Medulla oblongata (tissue), 1 donor: ENCODE data around the gene CRYL1.

Experiments used
- DNase-seq: peaks from one replicate; pipeline ENCODE4 v3.0.0-alpha.2; 2015; ENCODE audit errors: extremely low spot score

Gene CRYL1

GRCh38 chr13:20494656-20495055 lies 31.0 kb downstream of the CRYL1 start:
- DNase-seq: no peak

- DNase-seq: no peak
Measured at GRCh38 chr13:20492641-20493040, 33.0 kb downstream of the CRYL1 start.

GRCh38 chr13:20491926-20492435 lies 33.7 kb downstream of the CRYL1 start:
- DNase-seq: no peak

DNA sequence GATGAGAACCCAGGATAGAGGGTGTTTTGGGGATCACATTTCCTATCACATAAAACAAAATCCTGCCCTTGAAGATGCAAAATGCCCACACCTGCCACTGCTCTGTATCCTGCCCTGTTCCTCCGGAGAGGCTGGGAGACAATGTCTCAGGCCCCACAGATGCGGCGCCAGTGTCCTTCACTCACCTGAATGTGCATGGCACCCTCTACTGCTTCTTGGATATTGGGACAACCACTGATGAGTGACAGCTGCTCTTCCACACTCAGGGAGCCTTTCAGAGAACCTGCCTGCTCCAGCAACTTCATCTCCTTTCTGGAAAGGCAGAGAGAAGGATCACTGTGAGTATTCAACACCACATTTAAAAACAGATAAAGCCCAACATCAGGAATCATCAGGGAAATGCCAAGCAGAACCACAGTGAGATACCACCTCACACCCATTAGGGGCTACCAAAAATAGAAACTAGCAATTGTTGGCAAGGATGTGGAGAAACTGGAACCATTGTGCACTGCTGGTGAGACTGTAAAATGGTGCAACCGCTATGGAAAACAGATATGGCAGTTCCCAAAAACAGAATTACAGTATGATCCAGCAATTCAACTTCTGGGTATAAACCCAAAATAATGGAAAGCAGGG lies 36.4 kb downstream of the CRYL1 start:
- no peak for DNase-seq

DNA sequence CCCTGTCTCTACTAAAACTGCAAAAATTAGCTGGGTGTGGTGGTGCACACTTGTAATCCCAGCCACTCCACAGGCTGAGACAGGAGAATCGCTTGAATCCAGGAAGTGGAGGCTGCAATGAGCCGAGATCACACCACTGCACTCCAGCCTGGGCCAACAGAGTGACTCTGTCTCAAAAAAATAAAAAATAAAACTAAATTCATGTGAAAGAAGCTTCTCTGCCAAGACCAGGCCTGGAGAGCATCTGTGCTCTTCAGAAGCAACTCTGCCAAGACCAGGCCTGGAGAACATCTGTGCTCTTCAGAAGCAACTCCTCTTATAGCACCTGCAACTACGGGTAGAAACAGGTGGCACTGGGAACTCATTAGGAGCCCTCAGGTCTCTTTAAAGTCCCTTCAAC lies 37.7 kb downstream of the CRYL1 start:
- no peak for DNase-seq

GRCh38 chr13:20482787-20483186 lies 42.9 kb downstream of the CRYL1 start:
- DNase-seq: no peak

- no peak for DNase-seq
Measured at GRCh38 chr13:20482275-20482761, 43.3 kb downstream of the CRYL1 start.

GRCh38 chr13:20477394-20477793 lies 48.3 kb downstream of the CRYL1 start:
- DNase-seq: no peak

DNA sequence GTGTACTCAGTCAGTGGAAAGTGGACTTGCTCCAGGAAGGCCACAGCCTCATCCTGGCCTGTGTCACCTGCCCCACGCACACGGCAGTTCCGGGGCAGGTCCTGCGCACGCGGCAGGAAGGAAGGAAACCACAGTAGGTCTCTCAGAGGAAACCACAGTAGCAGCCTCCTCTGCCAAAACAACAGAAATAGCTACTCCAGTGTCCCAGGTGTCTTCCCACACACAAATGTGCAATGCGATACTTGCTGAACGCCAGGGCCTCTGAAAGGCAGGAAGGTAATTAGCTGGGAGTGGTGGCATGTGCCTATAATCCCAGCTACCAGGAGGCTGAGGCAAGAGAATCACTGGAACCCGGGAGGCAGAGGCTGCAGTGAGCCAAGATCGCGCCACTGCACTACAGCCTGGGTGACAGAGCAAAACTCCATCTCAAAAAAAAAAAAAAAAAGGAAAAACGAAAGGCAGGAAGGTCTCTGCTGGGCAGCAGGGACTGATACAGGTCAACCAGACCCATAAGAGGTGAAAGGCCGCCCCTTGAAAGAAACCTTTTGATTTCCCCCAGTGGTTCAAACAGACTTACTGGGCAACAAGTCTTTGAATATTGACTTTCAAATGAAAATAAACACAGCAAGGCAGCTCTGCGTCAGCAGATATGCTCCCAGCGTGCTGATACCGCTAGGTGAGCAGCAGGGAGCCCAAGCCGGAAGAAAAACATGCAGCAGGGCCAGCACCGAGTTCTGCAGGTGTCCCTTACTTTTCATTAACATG lies 49.5 kb downstream of the CRYL1 start:
- no peak for DNase-seq

DNA sequence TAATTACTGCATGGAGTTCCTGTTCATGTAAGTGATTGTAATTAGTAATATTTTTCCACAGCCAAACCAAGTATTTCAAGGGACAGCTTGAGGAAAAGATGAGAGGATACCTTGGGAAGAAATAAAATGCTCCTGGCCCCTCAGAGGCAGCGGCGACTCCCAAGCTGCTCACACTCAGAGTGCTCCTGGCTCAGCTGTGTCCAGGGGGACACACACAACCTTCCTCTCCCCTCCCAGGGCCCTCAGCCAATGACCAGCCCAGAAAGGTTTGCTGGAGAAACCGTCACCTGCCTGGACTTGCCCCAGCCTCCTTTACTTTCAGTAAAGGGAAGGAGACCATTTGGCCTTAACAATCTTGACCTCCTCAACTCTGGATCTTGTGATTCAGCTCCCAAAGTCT lies 51.1 kb downstream of the CRYL1 start:
- no peak for DNase-seq

DNA sequence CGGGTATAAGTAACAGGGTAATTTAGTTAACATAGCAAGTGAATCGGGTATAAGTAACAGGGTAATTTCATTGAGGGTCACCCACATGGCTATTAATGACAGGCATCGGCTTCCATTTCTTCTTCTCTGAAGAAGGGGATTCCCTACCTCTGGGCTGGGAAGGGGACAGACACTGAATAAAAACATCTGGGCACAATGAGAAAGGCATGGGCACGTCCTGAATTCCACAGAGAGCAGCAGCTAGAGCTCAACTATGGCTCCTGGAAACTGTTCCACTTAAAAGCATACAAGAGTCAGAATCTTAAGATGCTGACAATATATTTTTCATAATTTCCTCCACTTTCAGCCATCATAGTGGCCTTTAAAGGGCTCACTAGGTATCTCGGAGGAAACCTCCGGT lies 51.8 kb downstream of the CRYL1 start:
- no peak for DNase-seq

DNA sequence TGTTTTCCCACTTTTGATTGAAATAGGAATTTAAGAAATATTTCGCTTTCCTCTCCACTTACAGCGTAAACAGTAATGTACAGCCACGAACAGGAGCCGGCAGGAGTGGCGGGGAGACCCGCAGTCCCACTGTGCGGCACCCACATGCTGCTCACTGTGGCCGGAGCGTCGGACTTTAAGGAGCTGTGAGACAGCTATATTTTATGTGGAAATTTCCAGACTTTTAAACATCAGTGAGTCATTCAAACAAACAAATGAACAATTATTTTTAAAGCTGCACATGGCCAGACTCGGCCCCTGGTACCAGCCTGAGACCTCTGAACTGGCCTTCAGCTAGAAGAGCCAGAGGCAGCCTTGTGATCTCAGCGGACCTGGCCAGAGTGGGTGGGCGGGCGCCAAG lies 52.5 kb downstream of the CRYL1 start:
- DNase-seq: no peak

GRCh38 chr13:20472531-20472930 lies 53.1 kb downstream of the CRYL1 start:
- no peak for DNase-seq

DNA sequence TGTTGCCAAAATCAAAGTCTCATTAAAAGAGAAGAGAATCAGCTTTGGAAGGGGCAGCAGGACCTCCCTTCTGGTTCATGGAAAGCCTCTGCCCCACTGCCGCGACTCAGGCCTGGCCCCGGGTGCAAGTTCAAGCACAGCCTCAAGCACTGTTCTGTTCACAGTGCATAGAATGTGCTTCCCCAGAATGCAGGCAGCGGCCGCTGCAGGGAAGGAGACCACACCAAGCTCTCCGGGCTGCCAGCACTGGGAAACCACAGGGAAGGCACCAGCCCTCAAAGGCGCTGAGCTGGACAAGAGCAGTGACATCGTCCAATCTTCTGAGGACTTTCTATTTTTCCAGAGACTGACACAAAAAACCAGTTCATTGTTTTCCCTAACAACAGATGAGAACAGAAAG lies 55.5 kb downstream of the CRYL1 start:
- no peak for DNase-seq

GRCh38 chr13:20466371-20466770 lies 59.3 kb downstream of the CRYL1 start:
- DNase-seq: no peak

GRCh38 chr13:20465218-20465879 lies 60.3 kb downstream of the CRYL1 start:
- peak; percentile 49 for DNase-seq

DNA sequence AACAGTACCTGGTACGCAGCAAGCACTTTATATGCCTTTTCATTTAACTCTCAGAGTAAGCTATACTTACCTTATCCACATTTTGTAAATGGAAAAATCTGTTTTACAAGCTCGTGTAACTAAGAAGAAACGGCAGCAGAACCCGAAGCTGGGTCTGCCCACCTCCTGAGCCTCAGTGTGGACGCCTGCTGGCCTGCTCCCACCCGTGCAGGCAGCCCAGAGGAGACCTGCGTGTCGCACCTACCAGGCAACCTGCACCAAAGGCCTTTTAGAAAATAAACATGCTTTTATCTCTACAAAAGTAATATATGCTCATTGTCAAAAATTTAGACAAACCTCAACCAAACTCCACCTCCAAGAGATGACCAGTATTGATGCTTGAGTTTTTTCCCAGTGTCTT lies 62.7 kb downstream of the CRYL1 start:
- DNase-seq: no peak

DNA sequence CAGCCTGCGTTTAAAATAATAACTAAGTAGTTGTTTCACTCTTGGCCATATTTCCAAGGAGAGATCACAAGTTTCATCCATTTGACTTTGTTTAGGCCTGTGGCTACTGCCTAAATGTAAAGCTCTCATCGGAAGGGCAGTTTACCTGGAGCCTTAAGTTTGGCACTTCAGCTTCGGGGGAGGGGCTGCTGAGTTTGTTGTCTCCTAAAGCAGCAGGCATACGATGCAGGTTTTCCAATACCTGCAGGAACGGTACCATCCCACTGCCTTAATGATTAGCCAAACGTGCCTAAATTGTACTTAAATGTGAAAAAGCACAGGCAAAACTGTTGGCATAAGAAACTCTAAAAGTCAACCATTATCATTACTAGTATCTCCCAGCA lies 63.1 kb downstream of the CRYL1 start:
- DNase-seq: no peak

DNA sequence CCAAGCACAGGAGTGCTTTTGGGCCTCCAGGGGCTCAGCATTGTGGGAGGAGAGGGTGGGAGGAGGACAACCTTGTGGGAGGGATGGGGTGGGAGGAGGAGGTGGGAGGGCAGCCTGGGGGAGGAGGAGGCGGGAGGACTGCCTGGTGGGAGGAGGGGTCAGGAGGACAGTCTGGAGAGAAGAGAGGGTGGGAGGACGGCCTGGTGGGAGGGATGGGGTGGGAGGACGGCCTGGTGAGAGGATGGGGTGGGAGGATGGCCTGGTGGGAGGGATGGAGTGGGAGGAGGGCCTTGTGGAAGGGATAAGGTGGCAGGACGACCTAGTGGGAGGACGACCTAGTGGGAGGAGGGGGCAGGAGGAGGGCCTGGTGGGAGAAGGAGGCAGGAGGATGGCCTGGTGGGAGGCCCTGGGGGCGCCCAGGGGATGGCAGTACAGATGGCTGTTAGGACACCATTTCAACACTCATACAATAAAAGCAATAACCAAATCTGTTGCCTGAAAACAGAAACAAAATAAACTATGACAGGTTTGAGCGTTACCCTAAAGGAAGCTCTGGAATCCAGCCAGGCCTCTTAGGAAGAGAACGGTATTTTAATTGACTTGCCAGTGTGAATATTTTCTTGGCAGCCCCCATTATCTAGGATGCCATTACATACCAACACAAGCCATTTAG lies 63.7 kb downstream of the CRYL1 start:
- no peak for DNase-seq

GRCh38 chr13:20461481-20461859 lies 64.2 kb downstream of the CRYL1 start:
- no peak for DNase-seq

DNA sequence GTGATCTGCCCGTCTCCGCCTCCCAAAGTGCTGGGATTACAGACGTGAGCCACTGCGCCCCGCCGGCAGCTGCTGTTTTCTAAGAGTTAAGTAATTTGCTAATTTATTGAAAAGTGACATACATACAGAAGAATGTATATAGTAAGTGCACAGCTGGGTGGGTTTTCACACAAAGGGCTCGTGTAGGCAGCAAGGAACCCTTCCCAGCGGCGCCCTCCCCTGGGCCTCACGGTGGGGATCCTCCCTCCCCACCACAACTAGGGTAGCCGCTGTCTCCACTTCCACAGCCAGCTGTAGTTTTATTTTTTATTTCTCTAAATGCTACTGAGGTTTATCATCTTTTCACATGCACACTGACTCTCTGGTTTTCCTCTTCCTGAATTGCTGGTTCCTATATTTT lies 64.9 kb downstream of the CRYL1 start:
- no peak for DNase-seq

- no peak for DNase-seq
Measured at GRCh38 chr13:20457670-20458069, 68.0 kb downstream of the CRYL1 start.
